Measurements from ENCODE around the gene RPL27A.

Gene RPL27A

GRCh38 chr11:8721609-8722500, 39.3 kb downstream of the RPL27A start:
- DNase-seq (ENCODE audit: low read depth): no peak

DNA sequence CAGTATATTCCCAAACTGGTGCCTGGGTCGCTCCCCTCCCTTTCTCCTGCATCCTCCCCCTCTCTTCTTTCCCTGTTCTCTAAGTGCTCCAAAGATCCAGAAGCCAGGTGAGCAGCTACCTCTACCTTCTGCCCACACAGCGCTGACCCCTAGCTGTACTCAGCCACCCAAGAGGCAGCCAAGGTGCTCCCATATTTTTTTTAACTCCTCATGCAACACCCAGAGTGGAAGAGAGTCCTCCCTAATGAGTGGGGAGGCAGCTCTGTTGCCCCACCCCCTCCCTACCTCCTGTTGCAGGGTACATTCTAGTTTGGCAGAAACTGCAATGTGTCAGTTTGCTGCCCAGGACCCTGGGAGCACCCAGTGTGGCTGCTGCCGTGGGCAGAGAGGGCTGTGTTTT, 40.2 kb downstream of the RPL27A start:
- DNase-seq (ENCODE audit: low read depth): no peak

GRCh38 chr11:8723711-8724110, 41.1 kb downstream of the RPL27A start:
- no peak for DNase-seq (ENCODE audit: low read depth)

DNA sequence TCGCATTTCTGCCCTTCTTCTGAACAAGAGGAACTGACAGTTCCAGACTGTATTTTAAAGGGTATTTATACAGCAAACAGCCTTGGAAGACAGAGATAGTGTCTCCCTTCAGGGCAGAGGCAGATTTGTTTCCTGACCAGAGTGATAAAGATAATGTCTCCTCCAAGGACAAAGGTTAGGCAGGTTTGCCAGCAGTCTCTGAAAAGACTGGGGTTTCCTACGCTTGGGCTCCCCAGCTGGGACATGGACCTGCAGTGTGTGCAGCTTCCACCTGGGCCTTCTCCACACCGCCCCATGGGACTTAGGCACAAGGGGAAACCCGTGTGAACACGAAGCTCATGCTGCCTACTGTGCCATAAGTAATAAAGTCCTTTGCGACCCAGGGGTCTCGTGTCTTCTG, 42.1 kb downstream of the RPL27A start:
- DNase-seq (ENCODE audit: low read depth): no peak

DNA sequence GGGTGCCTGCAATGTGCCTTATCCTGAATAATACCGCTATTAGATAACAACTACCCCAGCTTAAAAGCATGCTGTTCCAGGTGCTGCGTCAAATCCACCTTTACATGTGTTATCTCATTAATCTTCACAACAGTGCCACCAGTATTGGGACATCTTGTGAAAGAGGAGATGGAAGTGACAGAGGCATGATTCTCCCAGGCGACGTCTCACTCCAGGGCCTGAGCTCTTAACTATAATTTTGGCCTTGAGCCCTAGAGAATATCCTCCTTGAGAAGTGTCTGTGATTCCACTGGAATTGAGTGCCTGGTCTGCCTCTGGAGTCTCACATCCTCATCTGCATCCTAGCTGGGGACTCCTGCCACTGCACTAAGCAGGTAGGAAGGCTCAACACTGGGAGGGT, 43.8 kb downstream of the RPL27A start:
- DNase-seq (ENCODE audit: low read depth): no peak

GRCh38 chr11:8728563-8728962, 46.0 kb downstream of the RPL27A start:
- no peak for DNase-seq (ENCODE audit: low read depth)

- DNase-seq (ENCODE audit: low read depth): no peak
Observed at GRCh38 chr11:8729067-8729466, 46.5 kb downstream of the RPL27A start.

DNA sequence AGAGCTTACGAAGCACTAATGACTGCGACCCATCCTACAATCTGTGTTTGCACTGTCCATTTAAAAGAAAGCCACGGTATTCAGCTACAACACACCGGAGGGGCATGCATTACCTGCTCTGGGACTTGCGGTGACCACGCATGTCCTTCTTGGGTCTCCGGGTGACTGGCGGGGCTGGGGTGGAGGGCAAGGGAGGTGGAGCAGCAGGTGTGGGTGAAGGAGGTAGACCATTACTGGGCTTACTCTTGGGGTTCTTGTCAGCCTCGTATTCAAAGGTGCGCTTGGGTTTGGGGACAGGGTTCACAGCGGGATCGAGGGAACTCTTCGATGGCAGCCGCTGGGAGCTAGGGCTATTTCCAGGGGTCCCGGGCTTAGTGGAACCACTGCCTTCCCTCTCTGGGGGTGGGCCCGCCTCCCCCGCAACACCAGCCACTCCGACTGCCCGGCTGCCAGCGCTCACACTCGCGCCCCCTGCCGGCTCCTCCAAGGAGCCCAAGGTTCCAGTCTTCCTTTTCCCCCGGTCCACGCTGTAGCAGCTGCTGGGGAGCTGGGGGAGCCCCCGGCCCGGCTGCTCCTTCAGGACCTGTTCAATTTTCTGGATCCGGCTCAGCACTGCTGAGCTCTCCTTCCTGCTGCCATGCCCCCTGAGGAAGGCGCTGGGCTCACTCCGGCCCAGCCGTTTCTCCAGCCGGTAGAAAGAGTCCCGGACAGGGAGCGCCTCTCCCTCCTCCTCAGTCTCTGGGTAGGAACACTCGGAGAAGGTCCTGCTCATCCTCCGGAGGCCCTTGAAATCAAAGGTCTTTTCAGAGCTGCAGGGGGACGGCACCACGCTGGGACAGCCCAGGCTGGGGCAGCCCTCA, 47.5 kb downstream of the RPL27A start:
- no peak for DNase-seq (ENCODE audit: low read depth)

GRCh38 chr11:8730697-8731020, 48.1 kb downstream of the RPL27A start:
- DNase-seq (ENCODE audit: low read depth): no peak

GRCh38 chr11:8731647-8732323, 49.2 kb downstream of the RPL27A start:
- DNase-seq (ENCODE audit: low read depth): no peak

DNA sequence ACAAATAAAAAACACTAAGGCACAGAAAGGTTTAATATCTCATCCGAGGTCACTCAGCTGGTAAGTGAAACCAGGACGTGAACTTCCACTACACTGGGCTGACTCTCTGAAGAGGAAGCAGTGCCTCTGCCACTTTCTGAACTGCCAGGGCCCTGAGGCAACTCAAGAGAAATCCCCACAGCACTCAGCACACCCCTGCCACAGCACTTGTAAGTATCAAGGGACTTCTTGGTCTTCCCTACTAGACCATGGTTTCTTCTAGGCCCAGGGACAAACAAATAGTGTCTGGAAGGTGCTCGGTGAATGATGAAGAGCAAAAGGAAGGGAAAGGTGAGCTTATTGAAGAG, 49.7 kb downstream of the RPL27A start:
- DNase-seq (ENCODE audit: low read depth): no peak

DNA sequence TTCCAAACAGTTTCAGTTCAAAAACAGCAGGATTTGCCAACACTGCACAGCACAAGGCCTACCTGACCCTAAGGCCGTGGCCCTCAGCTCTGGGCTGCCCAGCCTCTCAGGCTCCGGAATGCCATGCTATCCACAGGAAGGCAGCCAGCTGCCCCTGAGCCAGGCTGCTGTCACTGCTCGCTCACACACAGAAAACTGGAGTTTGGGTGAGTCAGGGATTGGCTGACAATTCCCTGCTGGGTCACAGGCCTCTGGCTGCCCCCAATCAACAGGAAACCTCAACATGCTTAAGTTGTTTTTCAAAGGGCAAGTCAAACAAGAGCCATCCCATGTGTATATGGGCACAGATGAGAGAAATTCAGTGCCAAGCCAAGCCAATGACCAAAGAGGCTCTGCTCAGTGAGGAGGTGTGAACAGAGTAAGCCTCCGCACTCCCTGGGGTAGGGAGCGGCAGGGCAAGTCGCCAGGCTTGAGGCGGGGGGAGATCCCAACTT, 50.2 kb downstream of the RPL27A start:
- no peak for DNase-seq (ENCODE audit: low read depth)

DNA sequence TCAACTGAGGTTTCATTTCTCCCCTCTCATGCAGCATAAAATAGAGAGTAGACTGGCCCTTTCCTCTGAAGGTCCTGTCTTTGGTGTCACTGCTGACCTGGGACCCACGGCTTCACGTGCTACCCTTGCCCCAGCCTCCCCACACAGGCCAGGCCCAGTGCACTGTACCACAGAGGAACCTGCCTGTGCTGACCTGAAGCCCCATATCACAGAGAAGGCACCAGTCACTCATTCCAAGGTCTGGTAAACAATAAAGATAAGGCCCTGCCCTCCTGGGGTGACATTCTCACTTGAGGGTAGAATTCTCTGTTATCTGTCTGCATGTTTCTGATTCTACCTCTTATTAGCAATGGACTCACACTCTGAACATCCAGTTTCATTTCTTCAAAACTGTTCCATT, 51.3 kb downstream of the RPL27A start:
- no peak for DNase-seq (ENCODE audit: low read depth)

- DNase-seq (ENCODE audit: low read depth): no peak
Observed at GRCh38 chr11:8735094-8735493, 52.5 kb downstream of the RPL27A start.

DNA sequence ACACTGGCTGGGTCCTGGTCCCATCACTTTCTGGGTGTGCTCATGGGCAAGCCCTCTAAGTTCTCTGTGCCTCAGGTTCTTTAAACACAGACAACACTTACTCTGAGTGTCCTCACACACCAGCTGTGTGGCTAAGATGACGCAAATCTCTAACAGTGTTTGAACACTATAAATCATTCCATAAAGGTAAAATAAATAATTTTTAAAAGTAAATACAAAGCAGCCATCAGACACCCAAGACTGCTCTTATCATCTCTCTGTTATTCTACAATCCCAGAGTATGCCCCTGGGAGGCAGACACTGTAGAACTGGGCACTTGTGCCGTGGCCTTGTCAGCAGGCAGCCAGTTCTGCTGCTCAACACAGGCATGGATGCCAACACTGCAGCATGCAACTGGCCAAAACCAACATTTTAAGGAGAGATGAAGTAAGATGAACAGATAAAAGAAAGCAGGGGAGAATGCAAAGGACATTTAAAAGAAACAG, 56.8 kb downstream of the RPL27A start:
- DNase-seq (ENCODE audit: low read depth): no peak
